Ovary (tissue), 3 donors: Measurements from ENCODE around the gene AJUBA.

ENCODE experiments used
- CTCF ChIP-seq, 3 donors: fragments of 450-650 bp in 2 of 3; fragments of 200-600 bp in 1 of 3; IDR thresholded peaks; one replicate each; pipeline versions ENCODE4 v1.5.1 to v1.8.0; 2016 to 2022; ENCODE audit warnings: antibody characterized with exemption in 3 of 3, mild to moderate bottlenecking in 1 of 3
- EP300 ChIP-seq: sonication (generic); formaldehyde crosslinking; IDR thresholded peaks from one replicate; pipeline ENCODE4 v1.6.1; 2017; ENCODE audit warnings: antibody characterized with exemption
- POLR2A ChIP-seq: fragments of 450-650 bp; IDR thresholded peaks from one replicate; pipeline ENCODE4 v1.6.1; 2017; ENCODE audit warnings: antibody characterized with exemption, mild to moderate bottlenecking, moderate library complexity
- donor health status: DM: no; HTN: no; CAD: no.

DNA sequence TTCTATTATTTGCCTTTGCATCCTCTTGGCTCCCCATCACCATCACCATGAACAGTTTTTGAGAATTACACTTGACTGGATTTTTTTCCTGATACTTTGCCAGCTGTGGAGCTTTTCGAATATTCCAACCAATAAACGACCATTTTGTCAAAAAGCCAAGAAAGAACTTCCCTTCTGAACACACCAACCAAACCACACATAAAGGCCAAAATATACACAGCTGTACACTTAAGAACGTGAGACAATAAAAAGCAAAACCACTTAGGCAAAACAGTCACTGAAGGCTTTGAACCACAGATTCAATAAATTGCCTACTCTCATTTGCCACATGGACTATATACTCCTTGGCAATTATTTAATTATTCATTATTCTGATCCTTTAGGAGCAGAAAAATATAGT, 26.5 kb upstream of the AJUBA start:
- no peak for TF ChIP-seq CTCF (IDR thresholded peaks at IDR 0.05)
- TF ChIP-seq POLR2A = no peak
- no peak for TF ChIP-seq EP300
